ENCODE results near the gene EXOC6B. TPM values are rescaled to one million over a fixed set of nuclear protein-coding genes. Genes with fewer than 3 reads are reported as not detected.
A peak's percentile ranks its signal among the peaks of the same experiment; 100 is the strongest.

EXOC6B gene
- total and polyA plus RNA-seq, 9 of the 15 experiments (the other 6 are each of a cell fraction or from before 2014, with no cell fraction given): 0.28 to 4.2 (median 2.0) TPM

GRCh38 chr2:72579591-72580180, 246.1 kb downstream of the EXOC6B start:
- ChIA-PET CTCF (ENCODE audit: low intra/inter-chr PET ratio) (interaction anchor here (0.6 to 2.1 kb wide), 8 partner anchors 164 to 1280 kb away, joined by 3 to 7 read pairs (median 3); no protein-coding TSS in a partner anchor), POLR2A (no interaction called here)
- Histone ChIP-seq H3K4me3 (no peak overlapping the region), H3K9me1 (ENCODE audit: control insufficient read depth, insufficient read depth, low read length) (no peaks in the 10 kb centered on the region), H2AFZ (ENCODE audit: low read depth, low read length) (no peak overlapping the region), H4K20me1 (replicated peaks; ENCODE audit: control insufficient read depth, insufficient read depth, low read length) (no peaks in the 10 kb centered on the region), H3K9me3 (replicated peaks; ENCODE audit: control insufficient read depth, insufficient read depth, low read depth, low read length) (no peaks in the 10 kb centered on the region), H3K27ac (ENCODE audit: extremely low read depth, low read depth, low read length) (no peak overlapping the region), H3K4me2 (ENCODE audit: insufficient read depth, low read length) (no peak overlapping the region), H3K27me3 (ENCODE audit: control insufficient read depth in 2 of 2, insufficient read depth in 2 of 2, low read length in 2 of 2) (no peaks in the 10 kb centered on the region), H3K79me2 (ENCODE audit: control insufficient read depth, insufficient read depth, low read length) (no peaks in the 10 kb centered on the region), H3K9ac (ENCODE audit: insufficient read depth in 1 of 2, low read depth in 2 of 2, low read length in 2 of 2) (no peak overlapping the region), H3K4me1 (replicated peaks in 1 of 2; ENCODE audit: control insufficient read depth in 2 of 2, insufficient read depth in 2 of 2, low read length in 2 of 2) (no peaks in the 10 kb centered on the region), H3K36me3 (ENCODE audit: control insufficient read depth, insufficient read depth, low read length) (no peaks in the 10 kb centered on the region)
- peak; percentile 77 for ATAC-seq
- intact Hi-C loops (cut with micrococcal nuclease): loop anchor here (1.0 to 10.0 kb wide), 4 partner anchors 252 to 1035 kb away; no protein-coding TSS in a partner anchor
- FAIRE-seq: peak; percentile 85
- 0% methylated on average over 1 of the region's 1 CpG for WGBS (ENCODE audit: insufficient coverage, low coverage, missing lambda C conversion rate)
- no TSS peak for BruUV-seq (replicated peaks)
- peak in 3 of 4 experiments; percentile 7 to 62 (median 17) for DNase-seq (ENCODE audit: extremely low read depth in 1 of 4, low spot score in 3 of 4)
- in situ Hi-C loops (cut with MboI): loop anchor here (5.0 to 25.0 kb wide), 4 partner anchors 427 to 1042 kb away; no protein-coding TSS in a partner anchor
- TF ChIP-seq ZBTB1 (CRISPR knock-in tag; IDR thresholded peaks at IDR 0.05; ENCODE audit: borderline replicate concordance, low read depth) (no peak), THAP7 (CRISPR knock-in tag; IDR thresholded peaks at IDR 0.05) (no peak), SRSF1 (IDR thresholded peaks at IDR 0.05; ENCODE audit: low read depth, low read length) (no peak)
- TF ChIP-seq, protein P1, sequence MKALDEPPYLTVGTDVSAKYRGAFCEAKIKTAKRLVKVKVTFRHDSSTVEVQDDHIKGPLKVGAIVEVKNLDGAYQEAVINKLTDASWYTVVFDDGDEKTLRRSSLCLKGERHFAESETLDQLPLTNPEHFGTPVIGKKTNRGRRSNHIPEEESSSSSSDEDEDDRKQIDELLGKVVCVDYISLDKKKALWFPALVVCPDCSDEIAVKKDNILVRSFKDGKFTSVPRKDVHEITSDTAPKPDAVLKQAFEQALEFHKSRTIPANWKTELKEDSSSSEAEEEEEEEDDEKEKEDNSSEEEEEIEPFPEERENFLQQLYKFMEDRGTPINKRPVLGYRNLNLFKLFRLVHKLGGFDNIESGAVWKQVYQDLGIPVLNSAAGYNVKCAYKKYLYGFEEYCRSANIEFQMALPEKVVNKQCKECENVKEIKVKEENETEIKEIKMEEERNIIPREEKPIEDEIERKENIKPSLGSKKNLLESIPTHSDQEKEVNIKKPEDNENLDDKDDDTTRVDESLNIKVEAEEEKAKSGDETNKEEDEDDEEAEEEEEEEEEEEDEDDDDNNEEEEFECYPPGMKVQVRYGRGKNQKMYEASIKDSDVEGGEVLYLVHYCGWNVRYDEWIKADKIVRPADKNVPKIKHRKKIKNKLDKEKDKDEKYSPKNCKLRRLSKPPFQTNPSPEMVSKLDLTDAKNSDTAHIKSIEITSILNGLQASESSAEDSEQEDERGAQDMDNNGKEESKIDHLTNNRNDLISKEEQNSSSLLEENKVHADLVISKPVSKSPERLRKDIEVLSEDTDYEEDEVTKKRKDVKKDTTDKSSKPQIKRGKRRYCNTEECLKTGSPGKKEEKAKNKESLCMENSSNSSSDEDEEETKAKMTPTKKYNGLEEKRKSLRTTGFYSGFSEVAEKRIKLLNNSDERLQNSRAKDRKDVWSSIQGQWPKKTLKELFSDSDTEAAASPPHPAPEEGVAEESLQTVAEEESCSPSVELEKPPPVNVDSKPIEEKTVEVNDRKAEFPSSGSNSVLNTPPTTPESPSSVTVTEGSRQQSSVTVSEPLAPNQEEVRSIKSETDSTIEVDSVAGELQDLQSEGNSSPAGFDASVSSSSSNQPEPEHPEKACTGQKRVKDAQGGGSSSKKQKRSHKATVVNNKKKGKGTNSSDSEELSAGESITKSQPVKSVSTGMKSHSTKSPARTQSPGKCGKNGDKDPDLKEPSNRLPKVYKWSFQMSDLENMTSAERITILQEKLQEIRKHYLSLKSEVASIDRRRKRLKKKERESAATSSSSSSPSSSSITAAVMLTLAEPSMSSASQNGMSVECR (CRISPR knock-in tag; IDR thresholded peaks at IDR 0.05): no peak
- TF ChIP-seq, protein P2, sequence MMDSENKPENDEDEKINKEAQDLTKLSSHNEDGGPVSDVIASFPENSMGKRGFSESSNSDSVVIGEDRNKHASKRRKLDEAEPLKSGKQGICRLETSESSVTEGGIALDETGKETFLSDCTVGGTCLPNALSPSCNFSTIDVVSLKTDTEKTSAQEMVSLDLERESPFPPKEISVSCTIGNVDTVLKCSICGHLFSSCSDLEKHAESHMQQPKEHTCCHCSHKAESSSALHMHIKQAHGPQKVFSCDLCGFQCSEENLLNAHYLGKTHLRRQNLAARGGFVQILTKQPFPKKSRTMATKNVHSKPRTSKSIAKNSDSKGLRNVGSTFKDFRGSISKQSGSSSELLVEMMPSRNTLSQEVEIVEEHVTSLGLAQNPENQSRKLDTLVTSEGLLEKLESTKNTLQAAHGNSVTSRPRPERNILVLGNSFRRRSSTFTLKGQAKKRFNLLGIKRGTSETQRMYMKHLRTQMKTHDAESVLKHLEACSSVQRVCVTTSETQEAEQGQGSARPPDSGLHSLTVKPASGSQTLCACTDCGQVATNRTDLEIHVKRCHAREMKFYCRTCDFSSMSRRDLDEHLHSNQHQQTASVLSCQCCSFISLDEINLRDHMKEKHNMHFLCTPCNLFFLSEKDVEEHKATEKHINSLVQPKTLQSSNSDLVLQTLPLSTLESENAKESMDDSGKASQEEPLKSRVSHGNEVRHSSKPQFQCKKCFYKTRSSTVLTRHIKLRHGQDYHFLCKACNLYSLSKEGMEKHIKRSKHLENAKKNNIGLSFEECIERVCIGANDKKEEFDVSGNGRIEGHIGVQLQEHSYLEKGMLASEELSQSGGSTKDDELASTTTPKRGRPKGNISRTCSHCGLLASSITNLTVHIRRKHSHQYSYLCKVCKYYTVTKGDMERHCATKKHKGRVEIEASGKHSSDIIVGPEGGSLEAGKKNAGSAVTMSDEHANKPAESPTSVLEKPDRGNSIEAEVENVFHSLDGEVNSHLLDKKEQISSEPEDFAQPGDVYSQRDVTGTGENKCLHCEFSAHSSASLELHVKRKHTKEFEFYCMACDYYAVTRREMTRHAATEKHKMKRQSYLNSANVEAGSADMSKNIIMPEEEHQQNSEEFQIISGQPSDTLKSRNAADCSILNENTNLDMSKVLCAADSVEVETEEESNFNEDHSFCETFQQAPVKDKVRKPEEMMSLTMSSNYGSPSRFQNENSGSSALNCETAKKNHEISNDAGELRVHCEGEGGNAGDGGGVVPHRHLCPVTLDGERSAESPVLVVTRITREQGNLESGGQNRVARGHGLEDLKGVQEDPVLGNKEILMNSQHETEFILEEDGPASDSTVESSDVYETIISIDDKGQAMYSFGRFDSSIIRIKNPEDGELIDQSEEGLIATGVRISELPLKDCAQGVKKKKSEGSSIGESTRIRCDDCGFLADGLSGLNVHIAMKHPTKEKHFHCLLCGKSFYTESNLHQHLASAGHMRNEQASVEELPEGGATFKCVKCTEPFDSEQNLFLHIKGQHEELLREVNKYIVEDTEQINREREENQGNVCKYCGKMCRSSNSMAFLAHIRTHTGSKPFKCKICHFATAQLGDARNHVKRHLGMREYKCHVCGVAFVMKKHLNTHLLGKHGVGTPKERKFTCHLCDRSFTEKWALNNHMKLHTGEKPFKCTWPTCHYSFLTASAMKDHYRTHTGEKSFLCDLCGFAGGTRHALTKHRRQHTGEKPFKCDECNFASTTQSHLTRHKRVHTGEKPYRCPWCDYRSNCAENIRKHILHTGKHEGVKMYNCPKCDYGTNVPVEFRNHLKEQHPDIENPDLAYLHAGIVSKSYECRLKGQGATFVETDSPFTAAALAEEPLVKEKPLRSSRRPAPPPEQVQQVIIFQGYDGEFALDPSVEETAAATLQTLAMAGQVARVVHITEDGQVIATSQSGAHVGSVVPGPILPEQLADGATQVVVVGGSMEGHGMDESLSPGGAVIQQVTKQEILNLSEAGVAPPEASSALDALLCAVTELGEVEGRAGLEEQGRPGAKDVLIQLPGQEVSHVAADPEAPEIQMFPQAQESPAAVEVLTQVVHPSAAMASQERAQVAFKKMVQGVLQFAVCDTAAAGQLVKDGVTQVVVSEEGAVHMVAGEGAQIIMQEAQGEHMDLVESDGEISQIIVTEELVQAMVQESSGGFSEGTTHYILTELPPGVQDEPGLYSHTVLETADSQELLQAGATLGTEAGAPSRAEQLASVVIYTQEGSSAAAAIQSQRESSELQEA (IDR thresholded peaks at IDR 0.05; ENCODE audit: low read depth): no peak

Measured in K562 (cell line).